SK-N-SH treated with all-trans-retinoic acid at 6 μM for 48 hours (cell line): ENCODE measurements around the gene SPOCK1.

Source experiments
- ATAC-seq: fragments of 200-7000 bp; cut with Tn5 transposase; 3 replicates; pipeline ENCODE4 v1.9.1; 2020; ENCODE audit warnings: mild to moderate bottlenecking, moderate library complexity
- ARNTL ChIP-seq: fragments of 450-650 bp; formaldehyde crosslinking; IDR thresholded peaks from 2 replicates; pipeline ENCODE4 v1.5.0; 2020; ENCODE audit warnings: low read depth, mild to moderate bottlenecking, moderate library complexity, borderline replicate concordance
- BACH2 ChIP-seq: fragments of 250-450 bp; sonication (Bioruptor Pico); IDR thresholded peaks from 2 replicates; pipeline ENCODE4 v1.9.0; 2021; ENCODE audit warnings: mild to moderate bottlenecking, borderline replicate concordance
- CREB5 ChIP-seq: fragments of 250-450 bp; sonication (Bioruptor Pico); IDR thresholded peaks from 2 replicates; pipeline ENCODE4 v1.5.1; 2020; ENCODE audit warnings: low read depth, mild to moderate bottlenecking, moderate library complexity
- CSDC2 ChIP-seq: fragments of 250-450 bp; sonication (Bioruptor Pico); IDR thresholded peaks from 2 replicates; pipeline ENCODE4 v1.5.0; 2020; ENCODE audit warnings: mild to moderate bottlenecking, moderate library complexity
- ESRRG ChIP-seq: fragments of 250-450 bp; sonication (Bioruptor Pico); IDR thresholded peaks from 2 replicates; pipeline ENCODE4 v1.6.1; 2021; ENCODE audit warnings: mild to moderate bottlenecking
- GLIS3 ChIP-seq: fragments of 250-450 bp; sonication (Bioruptor Pico); IDR thresholded peaks from 2 replicates; pipeline ENCODE4 v1.5.0; 2020; ENCODE audit warnings: mild to moderate bottlenecking, moderate library complexity
- ISL1 ChIP-seq: fragments of 250-450 bp; sonication (Bioruptor Pico); IDR thresholded peaks from 2 replicates; pipeline ENCODE4 v2.1.2; 2022; ENCODE audit warnings: mild to moderate bottlenecking, moderate library complexity
- OSR1 ChIP-seq: fragments of 250-450 bp; sonication (Bioruptor Pico); IDR thresholded peaks from 2 replicates; pipeline ENCODE4 v1.8.0; 2022; ENCODE audit warnings: moderate library complexity, mild to moderate bottlenecking, inconsistent platforms
- PPARA ChIP-seq: fragments of 250-450 bp; sonication (Bioruptor Pico); IDR thresholded peaks from 2 replicates; pipeline ENCODE4 v1.5.0; 2020; ENCODE audit warnings: mild to moderate bottlenecking, borderline replicate concordance
- RARB ChIP-seq: fragments of 250-450 bp; sonication (Bioruptor Pico); IDR thresholded peaks from 2 replicates; pipeline ENCODE4 v1.8.0; 2021; ENCODE audit warnings: mild to moderate bottlenecking, moderate library complexity
- SNAI2 ChIP-seq: fragments of 250-450 bp; sonication (Bioruptor Pico); IDR thresholded peaks from 2 replicates; pipeline ENCODE4 v1.5.0; 2020; ENCODE audit warnings: mild to moderate bottlenecking, moderate library complexity
- TCF4 ChIP-seq: fragments of 250-450 bp; sonication (Bioruptor Pico); IDR thresholded peaks from 2 replicates; pipeline ENCODE4 v1.8.0; 2021; ENCODE audit warnings: mild to moderate bottlenecking, moderate library complexity, borderline replicate concordance
- TOX ChIP-seq: fragments of 250-450 bp; sonication (Bioruptor Pico); IDR thresholded peaks from 2 replicates; pipeline ENCODE4 v1.8.0; 2021; ENCODE audit warnings: mild to moderate bottlenecking, moderate library complexity, borderline replicate concordance
- ZC3H10 ChIP-seq: fragments of 250-450 bp; sonication (Bioruptor Pico); IDR thresholded peaks from 2 replicates; pipeline ENCODE4 v1.5.1; 2021; ENCODE audit warnings: mild to moderate bottlenecking, moderate library complexity
- ZFP3 ChIP-seq: fragments of 250-450 bp; sonication (Bioruptor Pico); IDR thresholded peaks from 2 replicates; pipeline ENCODE4 v1.5.0; 2020; ENCODE audit warnings: mild to moderate bottlenecking, moderate library complexity
- ZFP30 ChIP-seq: fragments of 450-650 bp; formaldehyde crosslinking; IDR thresholded peaks from 2 replicates; pipeline ENCODE4 v1.5.0; 2022; ENCODE audit warnings: mild to moderate bottlenecking, moderate library complexity
- ZNF565 ChIP-seq: fragments of 450-650 bp; formaldehyde crosslinking; conservative IDR thresholded peaks from 2 replicates; pipeline ENCODE4 v1.5.0; 2020; ENCODE audit warnings: low read depth, mild to moderate bottlenecking, moderate library complexity
- ZNF70 ChIP-seq: fragments of 450-650 bp; formaldehyde crosslinking; IDR thresholded peaks from 2 replicates; pipeline ENCODE4 v1.5.0; 2020; ENCODE audit warnings: mild to moderate bottlenecking, moderate library complexity
- ZNF8 ChIP-seq: fragments of 450-650 bp; formaldehyde crosslinking; IDR thresholded peaks from 2 replicates; pipeline ENCODE4 v1.5.0; 2020; ENCODE audit warnings: mild to moderate bottlenecking, moderate library complexity
- TF ChIP-seq, protein P1 (sequence below): fragments of 250-450 bp; sonication (Bioruptor Pico); IDR thresholded peaks from 2 replicates; pipeline ENCODE4 v1.8.0; 2020; ENCODE audit warnings: mild to moderate bottlenecking, moderate library complexity, borderline replicate concordance
- TF ChIP-seq, protein P2 (sequence below): fragments of 250-450 bp; sonication (Bioruptor Pico); IDR thresholded peaks from 2 replicates; pipeline ENCODE4 v1.5.1; 2021; ENCODE audit warnings: mild to moderate bottlenecking, moderate library complexity
- TF ChIP-seq, protein P3 (sequence below): fragments of 250-450 bp; sonication (Bioruptor Pico); IDR thresholded peaks from 2 replicates; pipeline ENCODE4 v1.8.0; 2021; ENCODE audit warnings: low read depth, mild to moderate bottlenecking, moderate library complexity, borderline replicate concordance

Gene SPOCK1

DNA sequence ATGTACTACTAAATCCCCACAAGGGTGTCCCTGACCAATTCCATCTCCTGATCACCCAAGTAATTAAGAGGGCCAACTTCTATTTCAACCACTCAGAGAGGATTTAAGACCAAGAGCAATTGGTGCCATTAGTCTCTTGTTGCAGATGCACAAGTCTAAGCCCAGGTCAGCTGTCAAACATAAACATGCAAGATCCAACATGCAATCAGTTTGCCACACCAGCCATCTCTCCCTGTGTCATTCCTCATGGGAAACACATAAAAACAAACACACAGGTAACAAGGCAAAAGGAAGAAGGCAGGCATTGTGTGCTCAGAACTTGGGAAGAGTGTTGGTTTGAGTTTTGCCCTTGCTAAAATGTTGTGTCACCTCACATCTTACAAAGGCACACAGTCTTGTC is 139.2 kb downstream of the SPOCK1 start:
- ATAC-seq = no peak
- no peak for TF ChIP-seq PPARA
- no peak for TF ChIP-seq ZNF8 (CRISPR knock-in tag)
- TF ChIP-seq TOX (CRISPR knock-in tag) = no peak
- no peak for TF ChIP-seq ZC3H10
- TF ChIP-seq, protein P1, sequence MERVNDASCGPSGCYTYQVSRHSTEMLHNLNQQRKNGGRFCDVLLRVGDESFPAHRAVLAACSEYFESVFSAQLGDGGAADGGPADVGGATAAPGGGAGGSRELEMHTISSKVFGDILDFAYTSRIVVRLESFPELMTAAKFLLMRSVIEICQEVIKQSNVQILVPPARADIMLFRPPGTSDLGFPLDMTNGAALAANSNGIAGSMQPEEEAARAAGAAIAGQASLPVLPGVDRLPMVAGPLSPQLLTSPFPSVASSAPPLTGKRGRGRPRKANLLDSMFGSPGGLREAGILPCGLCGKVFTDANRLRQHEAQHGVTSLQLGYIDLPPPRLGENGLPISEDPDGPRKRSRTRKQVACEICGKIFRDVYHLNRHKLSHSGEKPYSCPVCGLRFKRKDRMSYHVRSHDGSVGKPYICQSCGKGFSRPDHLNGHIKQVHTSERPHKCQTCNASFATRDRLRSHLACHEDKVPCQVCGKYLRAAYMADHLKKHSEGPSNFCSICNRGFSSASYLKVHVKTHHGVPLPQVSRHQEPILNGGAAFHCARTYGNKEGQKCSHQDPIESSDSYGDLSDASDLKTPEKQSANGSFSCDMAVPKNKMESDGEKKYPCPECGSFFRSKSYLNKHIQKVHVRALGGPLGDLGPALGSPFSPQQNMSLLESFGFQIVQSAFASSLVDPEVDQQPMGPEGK (CRISPR knock-in tag) = no peak
- no peak for TF ChIP-seq CSDC2 (CRISPR knock-in tag)
- TF ChIP-seq ARNTL (CRISPR knock-in tag) = no peak
- TF ChIP-seq, protein P2, sequence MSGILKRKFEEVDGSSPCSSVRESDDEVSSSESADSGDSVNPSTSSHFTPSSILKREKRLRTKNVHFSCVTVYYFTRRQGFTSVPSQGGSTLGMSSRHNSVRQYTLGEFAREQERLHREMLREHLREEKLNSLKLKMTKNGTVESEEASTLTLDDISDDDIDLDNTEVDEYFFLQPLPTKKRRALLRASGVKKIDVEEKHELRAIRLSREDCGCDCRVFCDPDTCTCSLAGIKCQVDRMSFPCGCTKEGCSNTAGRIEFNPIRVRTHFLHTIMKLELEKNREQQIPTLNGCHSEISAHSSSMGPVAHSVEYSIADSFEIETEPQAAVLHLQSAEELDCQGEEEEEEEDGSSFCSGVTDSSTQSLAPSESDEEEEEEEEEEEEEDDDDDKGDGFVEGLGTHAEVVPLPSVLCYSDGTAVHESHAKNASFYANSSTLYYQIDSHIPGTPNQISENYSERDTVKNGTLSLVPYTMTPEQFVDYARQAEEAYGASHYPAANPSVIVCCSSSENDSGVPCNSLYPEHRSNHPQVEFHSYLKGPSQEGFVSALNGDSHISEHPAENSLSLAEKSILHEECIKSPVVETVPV = no peak
- TF ChIP-seq ESRRG (CRISPR knock-in tag) = no peak
- no peak for TF ChIP-seq CREB5 (CRISPR knock-in tag)
- TF ChIP-seq ZNF565 = no peak
- no peak for TF ChIP-seq TCF4
- TF ChIP-seq, protein P3, sequence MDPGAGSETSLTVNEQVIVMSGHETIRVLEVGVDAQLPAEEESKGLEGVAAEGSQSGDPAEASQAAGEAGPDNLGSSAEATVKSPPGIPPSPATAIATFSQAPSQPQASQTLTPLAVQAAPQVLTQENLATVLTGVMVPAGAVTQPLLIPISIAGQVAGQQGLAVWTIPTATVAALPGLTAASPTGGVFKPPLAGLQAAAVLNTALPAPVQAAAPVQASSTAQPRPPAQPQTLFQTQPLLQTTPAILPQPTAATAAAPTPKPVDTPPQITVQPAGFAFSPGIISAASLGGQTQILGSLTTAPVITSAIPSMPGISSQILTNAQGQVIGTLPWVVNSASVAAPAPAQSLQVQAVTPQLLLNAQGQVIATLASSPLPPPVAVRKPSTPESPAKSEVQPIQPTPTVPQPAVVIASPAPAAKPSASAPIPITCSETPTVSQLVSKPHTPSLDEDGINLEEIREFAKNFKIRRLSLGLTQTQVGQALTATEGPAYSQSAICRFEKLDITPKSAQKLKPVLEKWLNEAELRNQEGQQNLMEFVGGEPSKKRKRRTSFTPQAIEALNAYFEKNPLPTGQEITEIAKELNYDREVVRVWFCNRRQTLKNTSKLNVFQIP (CRISPR knock-in tag) = no peak
- no peak for TF ChIP-seq ZNF70 (CRISPR knock-in tag)

DNA sequence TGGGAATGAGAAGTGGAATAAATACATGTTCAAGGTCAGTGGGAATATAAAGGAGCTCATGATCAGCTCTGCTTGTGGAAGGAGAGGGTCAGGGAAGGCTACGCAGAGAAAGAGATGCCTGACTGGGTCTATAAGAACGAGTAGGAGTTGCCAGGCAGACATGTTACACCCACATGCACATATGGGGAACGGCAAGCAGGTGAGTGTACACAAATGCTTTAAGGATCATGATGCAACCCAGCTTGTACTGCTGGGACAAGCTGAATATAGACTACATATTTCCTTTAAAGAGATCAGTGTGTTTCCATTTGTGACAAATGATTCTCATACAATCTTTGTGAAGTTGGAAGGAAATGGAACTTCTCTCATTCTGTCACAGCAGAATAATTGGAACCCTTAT is 141.7 kb downstream of the SPOCK1 start:
- ATAC-seq = no peak
- TF ChIP-seq ZC3H10 (no peak), BACH2 (no peak), RARB (CRISPR knock-in tag) (no peak), ZNF8 (CRISPR knock-in tag) (no peak), ISL1 (CRISPR knock-in tag) (no peak), ZNF565 (no peak), OSR1 (CRISPR knock-in tag) (no peak), ZFP3 (CRISPR knock-in tag) (no peak), CSDC2 (CRISPR knock-in tag) (no peak), CREB5 (CRISPR knock-in tag) (no peak), ZFP30 (CRISPR knock-in tag) (no peak)

- no peak for ATAC-seq
- TF ChIP-seq TOX (CRISPR knock-in tag) (no peak), CREB5 (CRISPR knock-in tag) (no peak), ZNF70 (CRISPR knock-in tag) (no peak), ZC3H10 (no peak), OSR1 (CRISPR knock-in tag) (no peak), ESRRG (CRISPR knock-in tag) (no peak), SNAI2 (no peak), ZFP3 (CRISPR knock-in tag) (no peak), GLIS3 (CRISPR knock-in tag) (no peak), TCF4 (no peak), BACH2 (no peak), ISL1 (CRISPR knock-in tag) (no peak), ZFP30 (CRISPR knock-in tag) (no peak), PPARA (no peak)
- TF ChIP-seq, protein P2 = no peak
- TF ChIP-seq, protein P1 (CRISPR knock-in tag) = no peak
- TF ChIP-seq, protein P3 (CRISPR knock-in tag) = no peak
Observed at GRCh38 chr5:137356127-137356526, 143.0 kb downstream of the SPOCK1 start.
